Ovary (tissue), 9 donors: ENCODE measurements around the gene ZCWPW1. TPM values are rescaled to one million over a fixed set of nuclear protein-coding genes. Genes with fewer than 3 reads are reported as not detected.
A peak's percentile ranks its signal among the peaks of the same experiment; 100 is the strongest.

ENCODE experiments used
- DNase-seq, 5 donors: peaks; one replicate each; pipeline ENCODE4 v3.0.0-alpha.2; 2019 to 2020
- H3K27ac ChIP-seq, 2 donors: fragments of 200-600 bp; one replicate each; pipeline versions ENCODE4 v1.5.1 to v1.8.0; 2019 to 2022
- H3K27me3 ChIP-seq: fragments of 200-600 bp; one replicate; pipeline ENCODE4 v1.8.0; 2022
- H3K36me3 ChIP-seq: fragments of 200-600 bp; sonication (generic); one replicate; pipeline ENCODE4 v1.5.1; 2019
- H3K4me1 ChIP-seq: one replicate; pipeline ENCODE4 v1.8.1; 2013; ENCODE audit warnings: mild to moderate bottlenecking, moderate library complexity; ENCODE audit not compliant: insufficient read depth
- H3K4me3 ChIP-seq: fragments of 200-600 bp; sonication (generic); one replicate; pipeline ENCODE4 v1.5.1; 2017
- H3K9me3 ChIP-seq, 2 donors: fragments of 200-600 bp in 1 of 2; sonication (generic) in 1 of 2; one replicate each; pipeline versions ENCODE4 v1.5.1 to v1.8.1; 2013 to 2019; ENCODE audit warnings: mild to moderate bottlenecking in 1 of 2, moderate library complexity in 1 of 2
- EP300 ChIP-seq: sonication (generic); formaldehyde crosslinking; IDR thresholded peaks from one replicate; pipeline ENCODE4 v1.6.1; 2017; ENCODE audit warnings: antibody characterized with exemption
- POLR2A ChIP-seq: fragments of 450-650 bp; IDR thresholded peaks from one replicate; pipeline ENCODE4 v1.6.1; 2017; ENCODE audit warnings: antibody characterized with exemption, mild to moderate bottlenecking, moderate library complexity
- WGBS, 3 donors: extraction: QIAGEN DNeasy Blood & Tissue Kit in 1 of 3; methylation state at CpG; one replicate each; pipeline versions ENCODE4 v1.1.5 to v1.1.7; 2013 to 2017; 5-methylcytosine and 5-hydroxymethylcytosine counted together
- intact Hi-C, 4 donors: fragments of 100-400 bp; cut with DNase I; formaldehyde crosslinking; loops; one replicate each; pipeline versions ENCODE4 v1.11.0 to v1.15.1; 2022 to 2023
- polyA plus RNA-seq, 2 donors: library from polyadenylated mRNA; stranded (reverse); fragments of 200-250 nt in 1 of 2; fragments of 350-450 nt in 1 of 2; fragmentation: Illumina TruSeq in 1 of 2; extraction: RNeasy Lipid Tissue Mini Kit (QIAGEN cat#74804) in 1 of 2; gene quantifications; one replicate each; pipeline ENCODE4 v1.2.3, GENCODE V29; 2013 to 2014
- total RNA-seq, 7 donors: library from RNA; depleted of rRNA in 2 of 7; stranded (reverse); fragments of >200 nt in 2 of 7; fragmentation: NEBNext Ultra II Directional in 3 of 7; extraction: Animal tissue kit (Norgen Biotek cat#: 25700) in 3 of 7; gene quantifications; one replicate each; pipeline versions ENCODE4 v1.1.0 to v1.2.4, GENCODE V29; 2016 to 2023
- TF ChIP-seq, protein P1 (sequence below), 3 donors: fragments of 450-650 bp in 2 of 3; fragments of 200-600 bp in 1 of 3; IDR thresholded peaks; one replicate each; pipeline versions ENCODE4 v1.5.1 to v1.8.0; 2016 to 2022; ENCODE audit warnings: antibody characterized with exemption in 3 of 3, mild to moderate bottlenecking in 1 of 3
- donor health status: DM: no; HTN: no; CAD: no; lungs with moderate emphysema.
- donor health status: DM: no; HTN: no; CAD: no.
- donor health status: Bipolar disorder and iron deficiency.
- donor health status: DM: yes; HTN: yes; CAD: no.
- donor health status: DM: no; HTN: no; CAD: no.
- donor health status: DM: yes; HTN: yes; CAD: no.

The ZCWPW1 gene
- total and polyA plus RNA-seq, 9 donors: 2.6 to 9.3 (median 6.2) TPM

DNA sequence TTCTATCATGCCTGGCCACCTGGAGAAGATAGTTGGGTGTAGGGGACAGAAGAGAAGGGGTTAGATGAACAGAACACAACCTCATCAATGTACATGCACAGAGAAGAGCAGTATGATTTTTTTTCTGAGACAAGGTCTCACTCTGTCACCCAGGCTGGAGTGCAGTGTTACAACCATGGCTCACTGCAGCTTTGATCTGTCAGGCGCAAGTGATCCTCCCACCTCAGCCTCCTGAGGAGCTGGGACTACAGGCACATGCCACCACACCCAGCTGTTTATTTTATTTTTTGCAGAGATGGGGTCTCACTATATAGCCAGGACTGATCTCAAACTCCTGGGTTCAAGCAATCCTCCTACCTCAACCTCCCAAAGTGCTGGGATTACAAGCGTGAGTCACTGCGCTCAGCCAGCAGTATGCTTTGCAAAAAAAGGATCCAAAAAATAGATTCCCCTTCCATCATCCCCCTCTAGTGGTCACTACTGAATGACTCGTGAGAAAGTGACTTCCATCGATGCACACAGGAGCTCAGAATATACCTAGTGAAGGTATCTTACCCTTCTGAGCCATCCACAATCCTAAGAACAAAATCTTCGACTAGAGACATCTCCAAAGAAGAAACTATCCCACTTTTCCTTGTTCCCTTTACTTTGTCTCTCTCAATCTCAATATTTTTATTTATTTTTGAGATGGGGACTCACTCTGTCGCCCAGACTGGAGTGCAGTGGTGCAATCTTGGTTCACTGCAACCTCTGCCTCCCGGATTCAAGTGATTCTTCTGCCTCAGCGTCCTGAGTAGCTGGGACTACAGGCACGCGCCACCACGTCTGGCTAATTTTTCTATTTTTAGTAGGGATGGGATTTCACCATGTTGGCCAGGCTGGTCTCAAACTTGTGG, 21.0 kb downstream of the ZCWPW1 start:
- Histone ChIP-seq H3K36me3 (no peaks in the 10 kb centered on the region), H3K9me3 (no peaks in the 10 kb centered on the region), H3K4me3 (no peak overlapping the region), H3K4me1 (no peaks in the 10 kb centered on the region), H3K27me3 (no peaks in the 10 kb centered on the region), H3K27ac (no peak overlapping the region)
- DNase-seq: peak in 1 of 5 donors; percentile 29
- intact Hi-C loops: loop anchor here in 1 of 4 donors (10.0 kb wide), 1 partner anchor 53 kb away; the partner anchor contains the start of gene PILRB
- TF ChIP-seq, protein P1, sequence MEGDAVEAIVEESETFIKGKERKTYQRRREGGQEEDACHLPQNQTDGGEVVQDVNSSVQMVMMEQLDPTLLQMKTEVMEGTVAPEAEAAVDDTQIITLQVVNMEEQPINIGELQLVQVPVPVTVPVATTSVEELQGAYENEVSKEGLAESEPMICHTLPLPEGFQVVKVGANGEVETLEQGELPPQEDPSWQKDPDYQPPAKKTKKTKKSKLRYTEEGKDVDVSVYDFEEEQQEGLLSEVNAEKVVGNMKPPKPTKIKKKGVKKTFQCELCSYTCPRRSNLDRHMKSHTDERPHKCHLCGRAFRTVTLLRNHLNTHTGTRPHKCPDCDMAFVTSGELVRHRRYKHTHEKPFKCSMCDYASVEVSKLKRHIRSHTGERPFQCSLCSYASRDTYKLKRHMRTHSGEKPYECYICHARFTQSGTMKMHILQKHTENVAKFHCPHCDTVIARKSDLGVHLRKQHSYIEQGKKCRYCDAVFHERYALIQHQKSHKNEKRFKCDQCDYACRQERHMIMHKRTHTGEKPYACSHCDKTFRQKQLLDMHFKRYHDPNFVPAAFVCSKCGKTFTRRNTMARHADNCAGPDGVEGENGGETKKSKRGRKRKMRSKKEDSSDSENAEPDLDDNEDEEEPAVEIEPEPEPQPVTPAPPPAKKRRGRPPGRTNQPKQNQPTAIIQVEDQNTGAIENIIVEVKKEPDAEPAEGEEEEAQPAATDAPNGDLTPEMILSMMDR (IDR thresholded peaks at IDR 0.05): peak in 2 of 3 donors; percentile 37 to 44
- TF ChIP-seq EP300: no peak
- WGBS, 3 donors: 47 to 52% (median 47%) methylated on average over 12 of the region's 12 CpGs

DNA sequence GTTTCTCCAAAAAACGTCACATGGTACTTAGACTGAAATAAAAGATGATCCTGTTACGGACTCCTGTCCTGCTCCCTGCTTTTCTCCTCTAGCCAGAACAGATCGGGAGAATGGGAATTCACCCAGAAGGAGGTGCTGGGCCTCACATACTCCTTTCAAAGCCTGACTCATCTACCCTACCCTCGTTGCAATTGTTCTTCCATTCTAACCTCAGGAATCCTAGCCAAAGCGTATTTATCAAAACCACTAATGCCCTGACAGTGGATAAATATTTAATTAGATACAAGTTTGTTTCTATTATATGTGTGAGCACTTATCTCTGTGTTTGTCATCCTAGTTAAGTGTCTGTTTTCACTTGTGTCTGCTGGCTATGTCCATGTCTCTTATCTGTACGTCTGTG, 21.7 kb downstream of the ZCWPW1 start:
- 60 to 69% (median 62%) methylated on average over 6 of the region's 6 CpGs for WGBS, 3 donors
- intact Hi-C loops: loop anchor here in 1 of 4 donors (10.0 kb wide), 1 partner anchor 52 kb away; the partner anchor contains the start of gene PILRB
- Histone ChIP-seq H3K4me3 (no peak overlapping the region), H3K4me1 (no peaks in the 10 kb centered on the region), H3K36me3 (no peaks in the 10 kb centered on the region), H3K9me3 (no peaks in the 10 kb centered on the region), H3K27ac (no peak overlapping the region), H3K27me3 (no peaks in the 10 kb centered on the region)
- no peak for DNase-seq
- TF ChIP-seq EP300 (no peak), POLR2A (no peak)
- TF ChIP-seq, protein P1 (IDR thresholded peaks at IDR 0.05): no peak

DNA sequence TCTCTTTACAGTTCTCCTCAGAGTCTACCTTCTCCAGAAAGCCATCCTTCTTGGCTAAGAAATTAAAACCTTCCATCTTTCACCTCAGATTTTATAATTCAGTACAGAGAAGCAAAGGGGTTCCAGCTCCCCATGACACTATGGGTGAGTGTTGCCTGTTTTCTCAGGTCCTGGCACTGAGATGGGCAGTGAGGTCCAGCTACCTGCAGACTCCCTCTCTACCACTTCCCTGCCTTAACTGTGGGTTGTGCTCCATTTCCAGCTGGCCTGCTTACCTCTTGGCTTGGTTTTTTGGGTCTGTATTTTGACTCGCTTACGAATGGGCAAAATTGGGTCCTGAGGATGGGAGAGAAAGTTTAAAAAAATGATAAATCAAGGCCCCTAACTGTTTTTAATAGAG, 26.3 kb downstream of the ZCWPW1 start:
- H3K9me3 ChIP-seq: no peaks in the 10 kb centered on the region
- TF ChIP-seq, protein P1 (IDR thresholded peaks at IDR 0.05): no peak
- TF ChIP-seq EP300 (no peak), POLR2A (no peak)
- DNase-seq: no peak
- no peak overlapping the region for H3K4me3 ChIP-seq
- no peaks in the 10 kb centered on the region for H3K27me3 ChIP-seq
- WGBS, 3 donors: 98 to 100% (median 98%) methylated on average over 2 of the region's 2 CpGs
- H3K36me3 ChIP-seq: no peaks in the 10 kb centered on the region
- intact Hi-C loops: loop anchor here in 1 of 4 donors (10.0 kb wide), 1 partner anchor 47 kb away; the partner anchor contains the start of gene PILRB
- H3K27ac ChIP-seq: no peak overlapping the region
- peaks cover 1% of the 10 kb centered on the region for H3K4me1 ChIP-seq

DNA sequence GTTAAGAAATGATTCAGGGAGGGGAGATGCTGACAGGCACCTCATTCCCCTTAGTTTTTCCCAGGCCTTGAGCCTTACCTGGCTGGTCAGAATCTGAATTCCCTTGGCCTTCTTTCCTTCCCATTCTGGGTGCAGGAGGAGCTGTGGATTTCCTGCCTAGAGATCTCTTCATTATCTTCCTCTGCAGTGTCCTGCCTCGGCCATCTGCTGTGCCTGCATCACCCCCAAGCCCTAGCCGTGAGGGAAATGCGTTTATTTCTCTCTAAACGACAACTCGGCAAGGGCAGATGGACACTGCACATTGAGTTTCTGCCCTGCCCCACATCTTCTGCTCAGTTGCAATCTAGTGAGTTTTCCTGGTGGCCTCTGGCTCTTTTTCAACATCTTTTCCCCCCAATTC, 26.7 kb downstream of the ZCWPW1 start:
- 68 to 84% (median 68%) methylated on average over 5 of the region's 5 CpGs for WGBS, 3 donors
- intact Hi-C loops: loop anchor here in 1 of 4 donors (10.0 kb wide), 1 partner anchor 47 kb away; the partner anchor contains the start of gene PILRB
- Histone ChIP-seq H3K4me3 (no peak overlapping the region), H3K36me3 (no peaks in the 10 kb centered on the region), H3K4me1 (peaks cover 4% of the 10 kb centered on the region), H3K27ac (no peak overlapping the region), H3K9me3 (no peaks in the 10 kb centered on the region), H3K27me3 (no peaks in the 10 kb centered on the region)
- TF ChIP-seq, protein P1 (IDR thresholded peaks at IDR 0.05): no peak
- TF ChIP-seq POLR2A (no peak), EP300 (no peak)
- no peak for DNase-seq
